Glutamatergic neuron (in vitro differentiated cells): Measurements from ENCODE around the gene PRKCQ. TPM values are rescaled to one million over a fixed set of nuclear protein-coding genes. Genes with fewer than 3 reads are reported as not detected.

Experiments
- DNase-seq: peaks from one replicate; pipeline ENCODE4 v3.0.0; 2022
- H3K27ac Mint-ChIP-seq: one replicate; pipeline ENCODE4 v1.8.0; 2020; ENCODE audit warnings: mild to moderate bottlenecking, mixed read lengths, inconsistent platforms; ENCODE audit not compliant: unreplicated experiment
- H3K27me3 Mint-ChIP-seq: one replicate; pipeline ENCODE4 v1.8.0; 2020; ENCODE audit warnings: mild to moderate bottlenecking, moderate library complexity, mixed read lengths, inconsistent platforms; ENCODE audit not compliant: unreplicated experiment
- H3K36me3 Mint-ChIP-seq: one replicate; pipeline ENCODE4 v1.8.0; 2020; ENCODE audit warnings: mild to moderate bottlenecking, mixed read lengths, inconsistent platforms; ENCODE audit not compliant: unreplicated experiment
- H3K4me1 Mint-ChIP-seq: one replicate; pipeline ENCODE4 v1.8.0; 2020; ENCODE audit warnings: mild to moderate bottlenecking, low read depth, mixed read lengths, inconsistent platforms; ENCODE audit not compliant: unreplicated experiment
- H3K4me3 Mint-ChIP-seq: one replicate; pipeline ENCODE4 v1.8.0; 2020; ENCODE audit warnings: mild to moderate bottlenecking, mixed read lengths, inconsistent platforms; ENCODE audit not compliant: unreplicated experiment
- H3K9me3 Mint-ChIP-seq: one replicate; pipeline ENCODE4 v1.8.0; 2020; ENCODE audit warnings: mild to moderate bottlenecking, moderate library complexity, mixed read lengths, inconsistent platforms; ENCODE audit not compliant: unreplicated experiment
- CTCF ChIP-seq: fragments of 200-600 bp; sonication (generic); IDR thresholded peaks from one replicate; pipeline ENCODE4 v1.5.0; 2021; ENCODE audit not compliant: partially characterized antibody, unreplicated experiment
- total RNA-seq: library from RNA; stranded (reverse); fragmentation: NEBNext Ultra II Directional; extraction: Animal tissue kit (Norgen Biotek cat#: 25700); gene quantifications from one replicate; pipeline ENCODE4 v1.2.1, GENCODE V29; 2021; ENCODE audit not compliant: unreplicated experiment

The PRKCQ gene
- total RNA-seq, 1 donor from 2014 or later: 1.3 TPM

- no peaks in the 10 kb centered on the region for H3K4me1 Mint-ChIP-seq
- H3K27ac Mint-ChIP-seq: no peak overlapping the region
- no peak for DNase-seq
- no peak for TF ChIP-seq CTCF
- no peaks in the 10 kb centered on the region for H3K9me3 Mint-ChIP-seq
- peaks cover 6% of the 10 kb centered on the region for H3K27me3 Mint-ChIP-seq
- no peaks in the 10 kb centered on the region for H3K36me3 Mint-ChIP-seq
- H3K4me3 Mint-ChIP-seq: no peak overlapping the region
Observed at GRCh38 chr10:6491841-6492609, 88.1 kb downstream of the PRKCQ start.

DNA sequence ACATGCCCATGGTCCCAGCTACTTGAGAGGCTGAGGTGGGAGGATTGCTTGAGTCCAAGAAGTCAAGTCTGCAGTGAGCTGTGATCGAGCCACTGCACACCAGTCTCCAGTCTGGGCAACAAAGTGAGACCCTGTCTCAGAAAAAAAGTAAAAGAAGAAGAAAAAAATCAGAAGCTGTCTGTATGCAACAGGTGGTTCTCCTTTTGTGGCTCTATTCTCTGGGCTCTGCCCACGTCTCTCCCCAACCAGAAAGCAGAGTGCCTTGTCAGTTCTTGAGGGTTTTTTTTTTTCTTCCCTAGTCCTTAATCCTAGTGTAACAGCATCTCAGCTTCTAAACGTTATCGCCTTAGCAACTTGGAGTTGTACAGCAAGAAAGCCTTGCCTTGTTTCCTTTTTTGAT is 89.5 kb downstream of the PRKCQ start:
- no peaks in the 10 kb centered on the region for H3K9me3 Mint-ChIP-seq
- no peak overlapping the region for H3K4me3 Mint-ChIP-seq
- H3K36me3 Mint-ChIP-seq: no peaks in the 10 kb centered on the region
- H3K4me1 Mint-ChIP-seq: no peaks in the 10 kb centered on the region
- peaks cover 6% of the 10 kb centered on the region for H3K27me3 Mint-ChIP-seq
- H3K27ac Mint-ChIP-seq: no peak overlapping the region
- DNase-seq: no peak
- no peak for TF ChIP-seq CTCF

GRCh38 chr10:6487920-6488319 is 92.2 kb downstream of the PRKCQ start:
- Mint-ChIP-seq H3K4me1 (no peaks in the 10 kb centered on the region), H3K4me3 (no peak overlapping the region), H3K36me3 (no peaks in the 10 kb centered on the region), H3K27ac (no peak overlapping the region), H3K27me3 (peaks cover 6% of the 10 kb centered on the region), H3K9me3 (no peaks in the 10 kb centered on the region)
- no peak for DNase-seq
- TF ChIP-seq CTCF: no peak

DNA sequence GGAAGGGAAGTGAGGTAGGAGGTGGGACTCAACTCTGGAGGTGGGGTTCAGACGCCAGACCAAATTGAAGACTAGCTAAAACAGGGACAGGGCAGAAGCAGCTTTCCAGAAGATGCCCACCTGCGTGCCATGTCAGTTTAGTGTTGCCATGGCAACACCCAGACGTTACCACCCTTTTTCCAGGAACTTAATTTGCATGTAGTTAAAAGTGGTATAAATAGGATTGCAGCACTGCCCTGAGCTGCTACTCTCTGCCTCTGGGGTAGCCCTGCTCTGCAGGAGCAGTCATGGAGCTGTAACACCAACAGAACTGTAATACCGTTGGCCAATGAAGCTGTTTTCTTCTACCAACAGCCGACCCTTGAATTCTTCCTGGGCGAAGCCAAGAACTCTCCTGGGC is 93.8 kb downstream of the PRKCQ start:
- no peak for TF ChIP-seq CTCF
- no peak for DNase-seq
- Mint-ChIP-seq H3K9me3 (no peaks in the 10 kb centered on the region), H3K4me3 (no peak overlapping the region), H3K27me3 (peaks cover 4% of the 10 kb centered on the region), H3K27ac (no peak overlapping the region), H3K36me3 (no peaks in the 10 kb centered on the region), H3K4me1 (no peaks in the 10 kb centered on the region)

DNA sequence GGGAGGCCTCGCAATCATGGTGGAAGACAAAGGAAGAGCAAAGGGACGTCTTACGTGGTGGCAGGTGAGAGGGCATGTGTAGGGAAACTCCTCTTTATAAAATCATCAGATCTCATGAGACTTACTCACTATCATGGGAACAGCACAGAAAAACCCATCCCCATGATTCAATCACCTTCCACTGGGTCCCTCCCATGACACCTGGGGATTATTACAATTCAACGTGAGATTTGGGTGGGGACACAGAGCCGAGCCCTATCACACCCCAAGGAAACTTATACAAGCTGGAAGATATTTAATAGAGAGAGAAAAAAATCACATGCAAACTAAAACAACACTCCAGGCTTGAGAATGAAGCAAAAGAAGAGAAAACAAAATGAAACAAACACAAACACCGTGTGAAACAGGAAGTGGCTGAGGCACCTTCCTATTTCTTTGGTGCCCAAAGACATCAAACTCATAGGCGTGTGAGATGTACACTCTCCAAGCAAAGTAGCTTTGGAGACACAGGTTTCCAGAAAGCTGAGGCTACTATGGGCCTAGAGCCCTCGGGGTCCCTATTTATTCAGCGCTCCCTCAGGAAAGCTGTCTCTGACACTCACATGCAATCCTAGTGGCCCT is 97.2 kb downstream of the PRKCQ start:
- Mint-ChIP-seq H3K27ac (no peak overlapping the region), H3K9me3 (no peaks in the 10 kb centered on the region), H3K4me1 (no peaks in the 10 kb centered on the region), H3K27me3 (no peaks in the 10 kb centered on the region), H3K36me3 (no peaks in the 10 kb centered on the region), H3K4me3 (no peak overlapping the region)
- no peak for TF ChIP-seq CTCF
- DNase-seq: no peak
